Measurements from ENCODE around the gene RAB44.
A peak's percentile ranks its signal among the peaks of the same experiment; 100 is the strongest.

RAB44 gene

GRCh38 chr6:36700071-36700812 lies 2.6 kb downstream of the RAB44 start:
- no peaks in the 10 kb centered on the region for H3K36me3 ChIP-seq
- H3K9me3 ChIP-seq (ENCODE audit: severe bottlenecking), result peaks cover 3% of the 10 kb centered on the region
- H3K4me3 ChIP-seq (ENCODE audit: low read depth, low read length), result no peak overlapping the region
- TF ChIP-seq CTCF (IDR thresholded peaks at IDR 0.05; ENCODE audit: low read depth, low read length), result no peak
- no peak for DNase-seq
- no peaks in the 10 kb centered on the region for H3K27me3 ChIP-seq (ENCODE audit: insufficient read depth, low read depth, severe bottlenecking)
- no peak overlapping the region for H3K27ac ChIP-seq

- TF ChIP-seq CTCF (IDR thresholded peaks at IDR 0.05; ENCODE audit: low read depth, low read length), result no peak
- no peak overlapping the region for H3K4me3 ChIP-seq (ENCODE audit: low read depth, low read length)
- H3K9me3 ChIP-seq (ENCODE audit: severe bottlenecking), result peaks cover 3% of the 10 kb centered on the region
- H3K27ac ChIP-seq, result no peak overlapping the region
- no peaks in the 10 kb centered on the region for H3K27me3 ChIP-seq (ENCODE audit: insufficient read depth, low read depth, severe bottlenecking)
- H3K36me3 ChIP-seq, result no peaks in the 10 kb centered on the region
- DNase-seq, result no peak
These were observed 3.2 kb downstream of the RAB44 start for GRCh38 chr6:36700831-36701230.

- Histone ChIP-seq H3K27me3 (ENCODE audit: insufficient read depth, low read depth, severe bottlenecking) (no peaks in the 10 kb centered on the region), H3K4me3 (ENCODE audit: low read depth, low read length) (no peak overlapping the region), H3K27ac (no peak overlapping the region), H3K9me3 (ENCODE audit: severe bottlenecking) (peaks cover 3% of the 10 kb centered on the region), H3K36me3 (no peaks in the 10 kb centered on the region)
- DNase-seq, result peak; percentile 66
- TF ChIP-seq CTCF (IDR thresholded peaks at IDR 0.05; ENCODE audit: low read depth, low read length), result peak; percentile 84
These were observed 3.9 kb downstream of the RAB44 start for GRCh38 chr6:36701401-36701991.

GRCh38 chr6:36702656-36703055 lies 5.0 kb downstream of the RAB44 start:
- no peak for DNase-seq
- no peaks in the 10 kb centered on the region for H3K36me3 ChIP-seq
- no peaks in the 10 kb centered on the region for H3K27me3 ChIP-seq (ENCODE audit: insufficient read depth, low read depth, severe bottlenecking)
- no peaks in the 10 kb centered on the region for H3K9me3 ChIP-seq (ENCODE audit: severe bottlenecking)
- H3K4me3 ChIP-seq (ENCODE audit: low read depth, low read length), result no peak overlapping the region
- TF ChIP-seq CTCF (IDR thresholded peaks at IDR 0.05; ENCODE audit: low read depth, low read length), result no peak
- no peak overlapping the region for H3K27ac ChIP-seq

- H3K9me3 ChIP-seq (ENCODE audit: severe bottlenecking), result no peaks in the 10 kb centered on the region
- H3K27ac ChIP-seq, result no peak overlapping the region
- H3K27me3 ChIP-seq (ENCODE audit: insufficient read depth, low read depth, severe bottlenecking), result no peaks in the 10 kb centered on the region
- no peak overlapping the region for H3K4me3 ChIP-seq (ENCODE audit: low read depth, low read length)
- no peak for TF ChIP-seq CTCF (IDR thresholded peaks at IDR 0.05; ENCODE audit: low read depth, low read length)
- H3K36me3 ChIP-seq, result no peaks in the 10 kb centered on the region
- no peak for DNase-seq
These were observed 5.5 kb downstream of the RAB44 start for GRCh38 chr6:36703081-36703606.

Measured in WERI-Rb-1 (cell line).